B cell (primary cell): ENCODE measurements around the gene PAQR4. TPM values are rescaled to one million over a fixed set of nuclear protein-coding genes. Genes with fewer than 3 reads are reported as not detected.

Source experiments
- ATAC-seq: fragments of 200-7000 bp; cut with Tn5 transposase; one replicate; pipeline ENCODE4 v1.10.0; 2021; ENCODE audit warnings: low read depth, mild to moderate bottlenecking, moderate number of reproducible peaks, moderate library complexity
- CTCF ChIA-PET: fragments of 350-600 bp; sonication (Branson Sonifier 250); formaldehyde crosslinking; loops from one replicate; lab custom pipeline; 2021; ENCODE audit warnings: antibody characterized with exemption, inconsistent platforms; lab: Charles Lee
- POLR2A ChIA-PET: fragments of 350-600 bp; sonication (Branson Sonifier 250); formaldehyde crosslinking; loops from one replicate; lab custom pipeline; 2021; ENCODE audit warnings: antibody characterized with exemption; lab: Charles Lee
- DNase-seq: peaks from one replicate; pipeline ENCODE4 v3.0.0; 2013
- H2AFZ ChIP-seq: 2 replicates; pipeline ENCODE4 v1.6.1; 2012; ENCODE audit warnings: mild to moderate bottlenecking, low read depth, low read length; ENCODE audit not compliant: insufficient read depth, poor library complexity, severe bottlenecking
- H3K27ac ChIP-seq, 2 donors: 1 replicate in 1 of 2; 2 replicates in 1 of 2; pipeline ENCODE4 v1.5.1; 2012 to 2013; ENCODE audit warnings: low read length in 2 of 2, mild to moderate bottlenecking in 2 of 2, moderate library complexity in 1 of 2
- H3K27me3 ChIP-seq, 4 experiments: fragments of 200-600 bp in 1 of 4; sonication (generic) in 1 of 4; replicated peaks in 1 of 4; 1 replicate in 2 of 4; 2 replicates in 2 of 4; pipeline versions ENCODE4 v1.6.1 to v1.7.0; 2013 to 2016; ENCODE audit warnings: low read length in 3 of 4, mild to moderate bottlenecking in 2 of 4, mixed read lengths in 1 of 4, moderate library complexity in 1 of 4; ENCODE audit not compliant: insufficient read depth in 4 of 4, control insufficient read depth in 3 of 4; ENCODE audit errors: control extremely low read depth in 1 of 4
- H3K36me3 ChIP-seq, 2 experiments: replicated peaks in 1 of 2; 1 replicate in 1 of 2; 2 replicates in 1 of 2; pipeline versions ENCODE4 v1.6.1 to v1.7.1; 2013; ENCODE audit warnings: low read length in 1 of 2; ENCODE audit not compliant: insufficient read depth in 2 of 2, control insufficient read depth in 1 of 2; ENCODE audit errors: control extremely low read depth in 1 of 2, extremely low read depth in 1 of 2
- H3K4me1 ChIP-seq, 2 donors: fragments of 200-600 bp in 1 of 2; sonication (generic) in 1 of 2; 1 replicate in 1 of 2; 2 replicates in 1 of 2; pipeline versions ENCODE4 v1.5.1 to v1.6.1; 2013 to 2017; ENCODE audit warnings: low read length in 2 of 2; ENCODE audit not compliant: control insufficient read depth in 2 of 2, insufficient read depth in 2 of 2
- H3K4me2 ChIP-seq: replicated peaks from 2 replicates; pipeline ENCODE3; 2012; ENCODE audit warnings: mild to moderate bottlenecking, low read depth, low read length; ENCODE audit not compliant: poor library complexity, severe bottlenecking
- H3K4me3 ChIP-seq, 5 experiments: fragments of 200-600 bp in 1 of 5; sonication (generic) in 1 of 5; 1 replicate in 3 of 5; 2 replicates in 2 of 5; pipeline versions ENCODE4 v1.5.1 to v1.7.0; 2011 to 2016; ENCODE audit warnings: low read length in 4 of 5, mild to moderate bottlenecking in 4 of 5, low read depth in 2 of 5, control low read depth in 1 of 5, moderate library complexity in 1 of 5; ENCODE audit not compliant: insufficient read depth in 1 of 5; ENCODE audit errors: control extremely low read depth in 1 of 5, extremely low read depth in 1 of 5
- H3K79me2 ChIP-seq: fragments of 200-600 bp; sonication (generic); one replicate; pipeline ENCODE4 v1.6.0; 2016; ENCODE audit warnings: low read length; ENCODE audit not compliant: control insufficient read depth, insufficient read depth
- H3K9ac ChIP-seq: fragments of 200-600 bp; sonication (generic); 2 replicates; pipeline ENCODE4 v1.6.1; 2017; ENCODE audit warnings: mild to moderate bottlenecking, low read length, moderate library complexity
- H3K9me3 ChIP-seq, 3 donors: one replicate each; pipeline versions ENCODE4 v1.6.1 to v1.7.1; 2013; ENCODE audit warnings: low read length in 2 of 3; ENCODE audit not compliant: control insufficient read depth in 2 of 3, insufficient read depth in 1 of 3; ENCODE audit errors: control extremely low read depth in 1 of 3
- H4K20me1 ChIP-seq: 2 replicates; pipeline ENCODE4 v1.6.0; 2012; ENCODE audit warnings: mild to moderate bottlenecking, low read length; ENCODE audit not compliant: insufficient read depth, control insufficient read depth, poor library complexity, severe bottlenecking
- H3K27ac Mint-ChIP-seq: one replicate; pipeline ENCODE4 v1.8.0; 2021; ENCODE audit warnings: mixed read lengths
- H3K27me3 Mint-ChIP-seq: one replicate; pipeline ENCODE4 v1.8.0; 2021; ENCODE audit warnings: mixed read lengths
- H3K4me1 Mint-ChIP-seq: one replicate; pipeline ENCODE4 v1.8.0; 2021; ENCODE audit warnings: mixed read lengths
- H3K4me3 Mint-ChIP-seq: one replicate; pipeline ENCODE4 v1.8.0; 2021; ENCODE audit warnings: mixed read lengths
- H3K9me3 Mint-ChIP-seq: one replicate; pipeline ENCODE4 v1.8.0; 2022; ENCODE audit warnings: mixed read lengths; ENCODE audit not compliant: insufficient read depth
- CTCF ChIP-seq: fragments of 200-600 bp; IDR thresholded peaks from one replicate; pipeline ENCODE4 v1.8.0; 2022; ENCODE audit warnings: antibody characterized with exemption, mild to moderate bottlenecking
- EZH2 ChIP-seq: IDR thresholded peaks from 2 replicates; pipeline ENCODE4 v1.6.1; 2012; ENCODE audit warnings: borderline replicate concordance, low read depth, mild to moderate bottlenecking, moderate library complexity, low read length; ENCODE audit not compliant: insufficient read depth, poor library complexity, severe bottlenecking
- WGBS: methylation state at CpG from one replicate; pipeline ENCODE4 v1.1.5; 2013; ENCODE audit warnings: missing lambda C conversion rate; ENCODE audit not compliant: insufficient coverage; 5-methylcytosine and 5-hydroxymethylcytosine counted together
- intact Hi-C: fragments of 100-400 bp; cut with micrococcal nuclease; formaldehyde crosslinking; loops from one replicate; pipeline ENCODE4 v1.10.0; 2022
- polyA plus RNA-seq: library from polyadenylated mRNA; depleted of rRNA; stranded (reverse); fragments of >200 nt; gene quantifications from 2 replicates; pipeline ENCODE4 v1.2.3, GENCODE V29; 2012
- total RNA-seq, 2 donors: library from RNA; stranded (reverse); fragments of 120-200 nt in 1 of 2; gene quantifications; 1 replicate in 1 of 2; 2 replicates in 1 of 2; pipeline versions ENCODE4 v1.2.3 to v1.2.4, GENCODE V29; 2013 to 2022

PAQR4 gene
- total and polyA plus RNA-seq, 2 donors (not counting 1 experiment from before 2014, with no cell fraction given): 2.6 to 2.8 TPM

GRCh38 chr16:2959206-2959605, 9.9 kb upstream of the PAQR4 start:
- TF ChIP-seq EZH2: no peak
- no peak for TF ChIP-seq CTCF
- H3K4me2 ChIP-seq: no peak overlapping the region
- H3K79me2 ChIP-seq: no peaks in the 10 kb centered on the region
- WGBS: 88% methylated on average over 2 of the region's 10 CpGs
- peaks cover 27% of the 10 kb centered on the region for H3K27me3 Mint-ChIP-seq
- H3K4me3 Mint-ChIP-seq: no peak overlapping the region
- DNase-seq (no peak), ATAC-seq (no peak)
- peaks cover 0 to 54% (median 11%) of the 10 kb centered on the region in 4 experiments for H3K27me3 ChIP-seq
- H3K9ac ChIP-seq: no peak overlapping the region
- no peaks in the 10 kb centered on the region for H3K9me3 Mint-ChIP-seq
- H3K9me3 ChIP-seq: peaks cover 0 to 8% (median 0%) of the 10 kb centered on the region in 3 donors
- H2AFZ ChIP-seq: no peak overlapping the region
- H4K20me1 ChIP-seq: peaks cover 10% of the 10 kb centered on the region
- H3K36me3 ChIP-seq: no peaks in the 10 kb centered on the region
- H3K4me3 ChIP-seq: no peak overlapping the region
- intact Hi-C loops: no loop called here
- H3K27ac ChIP-seq: no peak overlapping the region
- peaks cover 29 to 41% of the 10 kb centered on the region in 2 donors for H3K4me1 ChIP-seq
- H3K27ac Mint-ChIP-seq: no peak overlapping the region
- ChIA-PET POLR2A (no interaction called here), CTCF (interaction anchor here (0.5 to 1.2 kb wide), 3 partner anchors 13 to 134 kb away, joined by 3 to 4 read pairs (median 3); no protein-coding TSS in a partner anchor)
- H3K4me1 Mint-ChIP-seq: peaks cover 17% of the 10 kb centered on the region

- Mint-ChIP-seq H3K27me3 (peaks cover 31% of the 10 kb centered on the region), H3K4me3 (no peak overlapping the region), H3K27ac (no peak overlapping the region), H3K4me1 (peaks cover 23% of the 10 kb centered on the region), H3K9me3 (no peaks in the 10 kb centered on the region)
- ChIA-PET POLR2A (no interaction called here), CTCF (interaction anchor here (0.9 to 1.2 kb wide), 4 partner anchors 10 to 133 kb away, joined by 3 to 4 read pairs (median 3); no protein-coding TSS in a partner anchor)
- no peak for TF ChIP-seq CTCF
- no peak for TF ChIP-seq EZH2
- no peak overlapping the region for H3K9ac ChIP-seq
- no peak overlapping the region for H3K4me2 ChIP-seq
- peaks cover 0 to 55% (median 13%) of the 10 kb centered on the region in 4 experiments for H3K27me3 ChIP-seq
- peaks cover 38 to 46% of the 10 kb centered on the region in 2 donors for H3K4me1 ChIP-seq
- H4K20me1 ChIP-seq: peaks cover 10% of the 10 kb centered on the region
- H3K36me3 ChIP-seq: no peaks in the 10 kb centered on the region
- intact Hi-C loops: no loop called here
- no peak overlapping the region for H3K4me3 ChIP-seq
- H3K9me3 ChIP-seq: peaks cover 0 to 13% (median 0%) of the 10 kb centered on the region in 3 donors
- no peak overlapping the region for H3K27ac ChIP-seq
- no peak overlapping the region for H2AFZ ChIP-seq
- 74% methylated on average over 6 of the region's 17 CpGs for WGBS
- no peak for DNase-seq
- no peaks in the 10 kb centered on the region for H3K79me2 ChIP-seq
- ATAC-seq: no peak
Observed at GRCh38 chr16:2960183-2961010, 8.8 kb upstream of the PAQR4 start.
